A204.1 (cell line): ENCODE measurements around the gene ACACA.

Source experiments
- FAIRE-seq: peaks from 2 replicates; lab custom pipeline; 2012; peaks lifted over from hg19 to GRCh38; lab: Jason Lieb, UNC

The ACACA gene

DNA sequence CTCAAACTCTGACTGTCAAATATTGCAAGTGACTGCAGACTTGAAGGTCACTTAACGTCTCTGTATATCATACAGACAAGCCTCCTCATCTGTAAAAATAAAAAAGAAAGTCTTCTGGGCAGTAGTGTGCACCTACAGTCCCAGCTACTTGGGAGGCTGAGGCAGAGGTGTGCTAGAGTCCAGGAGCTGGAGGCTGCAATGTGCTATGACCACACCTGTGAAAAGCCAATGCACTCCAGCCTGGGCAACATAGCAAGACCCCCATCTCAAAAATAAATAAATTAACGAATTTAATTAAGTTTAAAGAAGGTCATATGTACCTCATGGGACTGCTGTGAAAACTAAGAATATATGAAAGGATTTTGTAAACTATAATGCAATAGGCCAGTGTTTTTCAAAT, 65.8 kb downstream of the ACACA start:
- FAIRE-seq: no peak

DNA sequence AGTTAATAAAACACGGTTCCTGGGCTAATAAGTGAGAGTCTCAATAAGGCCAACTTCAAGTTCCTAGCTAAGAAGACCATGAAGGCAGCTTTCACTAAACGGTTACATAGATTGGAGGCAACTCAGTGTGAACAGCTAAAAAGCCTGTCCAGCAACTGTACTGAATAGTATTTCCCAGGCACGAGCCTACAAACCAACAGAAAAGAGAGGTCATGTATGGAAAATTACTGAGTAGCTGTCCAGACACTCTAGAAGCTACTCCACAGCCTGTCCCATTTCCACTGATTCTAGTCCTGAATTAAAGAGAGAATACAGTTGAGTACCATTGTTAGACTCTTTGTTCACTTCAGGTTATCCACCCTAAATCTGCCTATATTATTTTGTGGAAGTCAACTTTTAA, 67.3 kb downstream of the ACACA start:
- FAIRE-seq: no peak

- no peak for FAIRE-seq
These were observed 67.8 kb downstream of the ACACA start for GRCh38 chr17:37338847-37339246.

GRCh38 chr17:37327341-37328090, 79.1 kb downstream of the ACACA start:
- no peak for FAIRE-seq

- FAIRE-seq: no peak
These were observed 83.6 kb downstream of the ACACA start for GRCh38 chr17:37322826-37323561.

- no peak for FAIRE-seq
These were observed 84.5 kb downstream of the ACACA start for GRCh38 chr17:37322106-37322505.

- FAIRE-seq: no peak
These were observed 87.6 kb downstream of the ACACA start for GRCh38 chr17:37318931-37319594.

DNA sequence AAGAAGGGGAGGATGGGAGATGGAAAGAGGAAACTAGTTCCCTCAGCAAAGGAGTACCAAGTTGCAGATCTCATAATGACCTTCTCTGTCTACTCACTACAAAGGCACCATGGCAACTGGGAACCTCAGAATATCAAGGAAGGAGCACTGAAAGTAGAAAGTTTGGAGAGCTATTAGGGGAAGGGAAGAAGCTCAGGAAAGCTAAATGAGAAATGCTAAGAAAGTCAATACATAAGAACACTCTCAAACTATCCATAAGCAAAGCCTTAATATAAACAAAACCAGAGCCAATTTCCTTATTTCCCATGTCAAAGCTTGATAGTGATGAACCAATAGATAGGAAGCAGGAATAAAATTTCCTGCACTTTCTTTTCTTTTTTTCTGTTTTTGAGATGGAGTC, 88.8 kb downstream of the ACACA start:
- no peak for FAIRE-seq

- FAIRE-seq: no peak
These were observed 91.0 kb downstream of the ACACA start for GRCh38 chr17:37315601-37316000.

GRCh38 chr17:37312137-37312923, 94.3 kb downstream of the ACACA start:
- no peak for FAIRE-seq

GRCh38 chr17:37310940-37311339, 95.7 kb downstream of the ACACA start:
- no peak for FAIRE-seq

GRCh38 chr17:37309051-37309450, 97.6 kb downstream of the ACACA start:
- FAIRE-seq: no peak

DNA sequence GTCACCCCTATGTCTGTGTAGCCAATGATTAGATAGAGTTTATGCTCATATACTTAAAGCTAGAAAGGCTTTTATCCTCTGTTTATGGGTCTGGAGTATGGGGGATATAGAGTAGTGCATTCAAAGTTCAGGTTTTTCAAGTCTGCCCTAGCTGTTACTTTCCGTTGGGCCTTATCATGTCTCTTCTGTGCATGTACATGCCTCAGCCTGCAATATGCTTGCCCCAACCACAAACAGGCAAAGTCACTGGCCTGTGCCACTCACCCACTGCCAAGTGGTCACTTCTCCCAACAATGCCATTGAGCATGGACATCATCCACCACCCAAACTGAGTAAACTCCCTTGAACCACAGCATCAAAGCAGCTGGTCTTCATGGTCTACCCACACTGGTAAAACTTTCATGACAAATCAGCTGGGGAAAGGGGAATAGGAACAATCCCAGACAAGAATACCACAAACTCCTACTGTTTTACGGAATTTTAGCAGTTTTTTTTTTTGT, 101.2 kb downstream of the ACACA start:
- FAIRE-seq: no peak

GRCh38 chr17:37301288-37301687, 105.3 kb downstream of the ACACA start:
- FAIRE-seq: no peak

GRCh38 chr17:37300683-37301082, 106.0 kb downstream of the ACACA start:
- FAIRE-seq: no peak

- FAIRE-seq: no peak
These were observed 107.2 kb downstream of the ACACA start for GRCh38 chr17:37299257-37299980.

GRCh38 chr17:37295888-37296287, 110.7 kb downstream of the ACACA start:
- no peak for FAIRE-seq

DNA sequence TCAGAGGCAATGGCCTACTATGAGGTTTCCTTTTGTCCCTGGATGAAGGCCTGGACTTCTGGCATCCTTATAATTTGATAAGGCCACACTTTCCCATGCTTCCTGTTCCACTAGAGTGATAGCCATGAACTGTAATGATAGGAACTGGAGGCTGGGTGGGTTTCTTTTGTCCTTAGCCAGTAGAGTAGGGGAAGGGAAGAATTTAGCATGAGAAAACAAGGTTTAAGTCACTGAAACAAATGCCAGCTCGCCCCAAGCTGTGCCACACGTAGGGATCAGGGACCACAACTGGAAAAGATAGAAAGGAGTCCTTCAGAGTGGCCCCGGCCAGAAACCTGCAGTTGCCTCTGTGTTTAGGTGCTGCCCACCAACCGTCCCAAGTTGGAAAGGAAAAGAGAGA, 111.7 kb downstream of the ACACA start:
- no peak for FAIRE-seq

DNA sequence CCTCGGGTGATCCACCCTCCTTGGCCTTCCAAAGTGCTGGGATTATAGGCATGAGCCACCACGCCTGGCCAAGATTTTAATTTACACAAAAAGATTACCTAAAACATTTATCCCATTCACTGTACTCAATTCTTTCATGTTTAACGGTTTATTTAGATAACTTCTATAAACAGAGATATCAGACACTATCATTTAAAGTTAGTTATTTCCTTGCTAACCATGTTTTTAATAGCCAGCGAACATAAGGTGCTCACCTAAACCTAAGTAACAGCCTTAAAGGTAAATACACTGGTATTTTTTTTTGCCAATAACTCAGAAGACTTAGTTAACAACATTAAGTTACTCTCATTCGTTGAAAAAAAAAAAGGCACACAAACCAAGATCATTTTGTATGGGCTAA, 112.9 kb downstream of the ACACA start:
- FAIRE-seq: no peak

DNA sequence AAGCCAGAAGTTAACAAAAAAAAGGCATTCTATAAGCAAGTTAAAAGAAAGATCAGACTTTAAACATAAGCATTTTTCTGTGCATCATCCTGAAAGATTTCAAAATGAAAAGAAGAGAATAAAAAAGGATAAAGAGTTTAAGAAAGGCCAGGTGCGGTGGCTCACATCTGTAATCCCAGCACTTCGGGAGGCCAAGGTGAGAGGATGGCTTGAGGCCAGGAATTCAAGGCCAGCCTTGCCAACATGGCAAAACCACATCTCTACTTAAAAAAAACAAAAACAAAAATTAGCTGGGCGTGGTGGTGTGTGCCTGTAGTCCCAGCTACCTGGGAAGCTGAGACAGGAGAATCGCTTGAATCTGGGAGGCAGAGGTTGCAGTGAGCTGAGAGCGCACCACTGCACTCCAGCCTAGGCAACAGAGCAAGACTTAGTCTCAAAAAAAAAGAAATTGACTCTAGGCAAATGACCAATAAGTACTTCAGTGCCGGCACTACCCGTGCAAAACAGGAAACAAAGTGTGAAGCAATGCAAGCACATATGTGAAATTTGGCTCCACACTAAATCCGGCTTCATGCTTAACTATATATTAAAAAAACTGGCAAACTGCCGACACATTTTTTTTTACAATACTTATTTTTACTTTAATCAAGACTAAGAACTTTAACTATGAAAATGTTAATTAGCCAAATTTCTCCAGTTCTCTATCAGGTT, 114.1 kb downstream of the ACACA start:
- no peak for FAIRE-seq

DNA sequence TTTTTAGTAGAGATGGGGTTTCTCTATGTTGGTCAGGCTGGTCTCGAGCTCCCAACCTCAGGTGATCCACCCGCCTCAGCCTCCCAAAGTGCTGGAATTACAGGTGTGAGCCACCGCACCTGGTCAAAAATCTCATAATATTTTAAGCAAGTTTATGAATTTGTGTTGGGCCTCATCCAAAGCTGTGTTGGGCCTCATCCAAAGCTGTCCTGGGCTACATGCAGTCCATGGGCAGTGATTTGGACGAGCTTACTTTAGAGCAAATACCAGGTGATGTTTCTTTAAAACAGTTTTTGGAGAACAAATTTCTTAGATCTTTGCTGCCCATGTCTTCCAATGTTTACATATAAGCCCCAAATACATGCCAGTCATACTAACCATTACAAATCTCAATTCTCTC, 115.3 kb downstream of the ACACA start:
- FAIRE-seq: no peak
